GM20000 (cell line): Measurements from ENCODE around the gene PBX1.

Experiments
- DNase-seq: peaks from one replicate; pipeline ENCODE4 v3.0.0; 2012; ENCODE audit warnings: low spot score
- CTCF ChIP-seq: IDR thresholded peaks from 2 replicates; pipeline ENCODE4 v1.5.1; 2012; ENCODE audit warnings: mild to moderate bottlenecking, control low read depth; ENCODE audit errors: extremely low read depth, missing control alignments

PBX1 gene

GRCh38 chr1:164783778-164784555, 225.0 kb downstream of the PBX1 start:
- no peak for DNase-seq
- no peak for TF ChIP-seq CTCF

- DNase-seq = no peak
Measured at GRCh38 chr1:164784960-164785359, 226.0 kb downstream of the PBX1 start.

GRCh38 chr1:164785841-164786534, 227.0 kb downstream of the PBX1 start:
- TF ChIP-seq CTCF = no peak
- no peak for DNase-seq

More at GRCh38 chr1:164784960-164785359, 226.0 kb downstream of the PBX1 start:
- no peak for TF ChIP-seq CTCF

GRCh38 chr1:164786980-164787833, 228.2 kb downstream of the PBX1 start:
- peak; percentile 75 for TF ChIP-seq CTCF
- peak; percentile 85 for DNase-seq

- no peak for DNase-seq
- TF ChIP-seq CTCF = no peak
Measured at GRCh38 chr1:164787834-164788231, 228.8 kb downstream of the PBX1 start.

- DNase-seq = no peak
- no peak for TF ChIP-seq CTCF
Measured at GRCh38 chr1:164790081-164790480, 231.1 kb downstream of the PBX1 start.
